Activated CD8-positive, alpha-beta T cell treated with anti-CD3 and anti-CD28 coated beads for 36 hours (primary cell): ENCODE results near the gene CSTB. TPM values are rescaled to one million over a fixed set of nuclear protein-coding genes. Genes with fewer than 3 reads are reported as not detected.

Experiments used
- ATAC-seq: fragments of 200-7000 bp; cut with Tn5 transposase; one replicate; pipeline ENCODE4 v1.10.0; 2021; ENCODE audit warnings: mild to moderate bottlenecking, moderate library complexity
- CTCF ChIA-PET: fragments of 350-600 bp; sonication (Branson Sonifier 250); formaldehyde crosslinking; loops from one replicate; lab custom pipeline; 2021; ENCODE audit warnings: antibody characterized with exemption; lab: Charles Lee
- POLR2A ChIA-PET: fragments of 350-600 bp; sonication (Branson Sonifier 250); formaldehyde crosslinking; loops from one replicate; lab custom pipeline; 2021; ENCODE audit warnings: antibody characterized with exemption; lab: Charles Lee
- DNase-seq: peaks from one replicate; pipeline ENCODE4 v3.0.0-alpha.2; 2020
- H3K27ac Mint-ChIP-seq: one replicate; pipeline ENCODE4 v1.8.0; 2021; ENCODE audit warnings: mild to moderate bottlenecking, mixed read lengths
- H3K27me3 Mint-ChIP-seq: one replicate; pipeline ENCODE4 v1.8.0; 2021; ENCODE audit warnings: mixed read lengths
- H3K36me3 Mint-ChIP-seq: one replicate; pipeline ENCODE4 v1.8.0; 2021; ENCODE audit warnings: low read depth, mixed read lengths
- H3K4me1 Mint-ChIP-seq: one replicate; pipeline ENCODE4 v1.8.0; 2021; ENCODE audit warnings: low read depth, mixed read lengths
- H3K4me3 Mint-ChIP-seq: one replicate; pipeline ENCODE4 v1.8.0; 2021; ENCODE audit warnings: mild to moderate bottlenecking, moderate library complexity, mixed read lengths
- H3K9me3 Mint-ChIP-seq: one replicate; pipeline ENCODE4 v1.8.0; 2021; ENCODE audit warnings: mixed read lengths
- CTCF ChIP-seq: fragments of 200-600 bp; IDR thresholded peaks from one replicate; pipeline ENCODE4 v1.8.0; 2022; ENCODE audit warnings: antibody characterized with exemption, mild to moderate bottlenecking
- intact Hi-C: fragments of 100-400 bp; cut with micrococcal nuclease; formaldehyde crosslinking; loops from one replicate; pipeline ENCODE4 v1.10.0; 2022
- total RNA-seq, 2 experiments: library from RNA; stranded (reverse); gene quantifications; one replicate each; pipeline ENCODE4 v1.2.3, GENCODE V29; 2021

CSTB gene
- total RNA-seq, 2 experiments from 2014 or later, result 18.6 to 20.7 TPM

- CTCF ChIA-PET, result interaction anchor here (0.6 kb wide), 1 partner anchor 82 kb away, joined by 3 read pairs; no protein-coding TSS in a partner anchor
- DNase-seq (no peak), ATAC-seq (no peak)
- no peak overlapping the region for H3K27ac Mint-ChIP-seq
- no peak overlapping the region for H3K4me3 Mint-ChIP-seq
- no peak for TF ChIP-seq CTCF
- POLR2A ChIA-PET, result interaction anchor here (0.9 to 1.3 kb wide), 2 partner anchors 12 to 33 kb away, joined by 3 to 4 read pairs; no protein-coding TSS in a partner anchor
- intact Hi-C loops, result no loop called here
- no peaks in the 10 kb centered on the region for H3K27me3 Mint-ChIP-seq
- peaks cover 10% of the 10 kb centered on the region for H3K36me3 Mint-ChIP-seq
- no peaks in the 10 kb centered on the region for H3K9me3 Mint-ChIP-seq
- no peaks in the 10 kb centered on the region for H3K4me1 Mint-ChIP-seq
Observed at GRCh38 chr21:43761886-43762285, 14.2 kb downstream of the CSTB start.

- Mint-ChIP-seq H3K9me3 (no peaks in the 10 kb centered on the region), H3K4me1 (no peaks in the 10 kb centered on the region), H3K27ac (no peak overlapping the region), H3K27me3 (no peaks in the 10 kb centered on the region), H3K4me3 (no peak overlapping the region), H3K36me3 (peaks cover 13% of the 10 kb centered on the region)
- ChIA-PET CTCF (no interaction called here), POLR2A (no interaction called here)
- ATAC-seq (no peak), DNase-seq (no peak)
- intact Hi-C loops, result no loop called here
- no peak for TF ChIP-seq CTCF
Observed at GRCh38 chr21:43760391-43760958, 15.6 kb downstream of the CSTB start.

- Mint-ChIP-seq H3K27me3 (no peaks in the 10 kb centered on the region), H3K4me1 (no peaks in the 10 kb centered on the region), H3K4me3 (no peak overlapping the region), H3K36me3 (peaks cover 13% of the 10 kb centered on the region), H3K9me3 (no peaks in the 10 kb centered on the region), H3K27ac (no peak overlapping the region)
- no peak for DNase-seq
- intact Hi-C loops, result no loop called here
- no peak for TF ChIP-seq CTCF
- no peak for ATAC-seq
- ChIA-PET CTCF (no interaction called here), POLR2A (no interaction called here)
Observed at GRCh38 chr21:43759651-43760050, 16.5 kb downstream of the CSTB start.

- Mint-ChIP-seq H3K36me3 (peaks cover 18% of the 10 kb centered on the region), H3K27ac (no peak overlapping the region), H3K4me3 (no peak overlapping the region), H3K9me3 (no peaks in the 10 kb centered on the region), H3K27me3 (no peaks in the 10 kb centered on the region), H3K4me1 (no peaks in the 10 kb centered on the region)
- intact Hi-C loops, result no loop called here
- DNase-seq, result no peak
- CTCF ChIA-PET, result no interaction called here
- no peak for TF ChIP-seq CTCF
- no peak for ATAC-seq
- POLR2A ChIA-PET, result no interaction called here
Observed at GRCh38 chr21:43758811-43759210, 17.3 kb downstream of the CSTB start.

- ChIA-PET CTCF (no interaction called here), POLR2A (interaction anchor here (1.2 kb wide), 1 partner anchor 19 kb away, joined by 3 read pairs; no protein-coding TSS in a partner anchor)
- Mint-ChIP-seq H3K27ac (no peak overlapping the region), H3K4me3 (no peak overlapping the region), H3K27me3 (no peaks in the 10 kb centered on the region), H3K9me3 (no peaks in the 10 kb centered on the region), H3K4me1 (no peaks in the 10 kb centered on the region), H3K36me3 (peaks cover 18% of the 10 kb centered on the region)
- no peak for TF ChIP-seq CTCF
- ATAC-seq (no peak), DNase-seq (no peak)
- intact Hi-C loops, result no loop called here
Observed at GRCh38 chr21:43758111-43758641, 17.9 kb downstream of the CSTB start.
